ENCODE results near the gene SLC5A9. TPM values are rescaled to one million over a fixed set of nuclear protein-coding genes. Genes with fewer than 3 reads are reported as not detected.
A peak's percentile ranks its signal among the peaks of the same experiment; 100 is the strongest.

SLC5A9 gene
- polyA plus RNA-seq, 3 donors = 0.15 to 0.42 (median 0.28) TPM

- 95% methylated on average over 2 of the region's 3 CpGs for WGBS (ENCODE audit: insufficient coverage)
- H3K4me1 Mint-ChIP-seq = peaks cover 19% of the 10 kb centered on the region
Observed at GRCh38 chr1:48251821-48252220, 29.3 kb downstream of the SLC5A9 start.

GRCh38 chr1:48254254-48254653, 31.7 kb downstream of the SLC5A9 start:
- Histone ChIP-seq H3K79me2 (ENCODE audit: insufficient read depth, low read length) (no peaks in the 10 kb centered on the region), H3K4me3 (replicated peaks in 1 of 3; ENCODE audit: low read depth in 2 of 3, low read length in 3 of 3) (no peak overlapping the region), H3K27ac (ENCODE audit: low read depth in 1 of 2, low read length in 2 of 2) (no peak overlapping the region), H3K27me3 (ENCODE audit: control insufficient read depth in 2 of 2, insufficient read depth in 2 of 2, low read length in 2 of 2) (no peaks in the 10 kb centered on the region), H3K4me2 (replicated peaks; ENCODE audit: extremely low read depth, low read length, poor library complexity, severe bottlenecking) (no peak overlapping the region), H4K20me1 (ENCODE audit: insufficient read depth, low read length) (no peaks in the 10 kb centered on the region), H3K36me3 (replicated peaks in 1 of 2; ENCODE audit: control insufficient read depth in 1 of 2, insufficient read depth in 2 of 2, low read length in 2 of 2) (no peaks in the 10 kb centered on the region), H2AFZ (ENCODE audit: insufficient read depth, low read depth, low read length, poor library complexity, severe bottlenecking) (no peak overlapping the region), H3K9ac (ENCODE audit: insufficient read depth, low read length, poor library complexity, severe bottlenecking) (no peak overlapping the region), H3K4me1 (ENCODE audit: control insufficient read depth in 1 of 2, insufficient read depth in 2 of 2, low read length in 2 of 2) (no peaks in the 10 kb centered on the region), H3K9me3 (replicated peaks in 1 of 2; ENCODE audit: control insufficient read depth in 1 of 2, insufficient read depth in 1 of 2, low read length in 2 of 2) (no peaks in the 10 kb centered on the region)
- no CpG with 5 or more reads among the region's 1 CpG for WGBS (ENCODE audit: insufficient coverage)
- Mint-ChIP-seq H3K9me3 (peaks cover 0 to 2% (median 0%) of the 10 kb centered on the region in 7 donors), H3K4me1 (no peaks in the 10 kb centered on the region), H3K27ac (no peak overlapping the region), H3K4me3 (no peak overlapping the region), H3K36me3 (no peaks in the 10 kb centered on the region), H3K27me3 (ENCODE audit: low read depth in 3 of 3) (peaks cover 2 to 3% (median 2%) of the 10 kb centered on the region in 3 donors)
- no peak for TF ChIP-seq CTCF (IDR thresholded peaks at IDR 0.05)
- no peak for DNase-seq
- intact Hi-C loops (cut with micrococcal nuclease) = no loop called here

More at GRCh38 chr1:48251821-48252220, 29.3 kb downstream of the SLC5A9 start:
- H3K27me3 ChIP-seq (ENCODE audit: control insufficient read depth in 2 of 2, insufficient read depth in 2 of 2, low read length in 2 of 2) = no peaks in the 10 kb centered on the region
- no peak overlapping the region for H3K9ac ChIP-seq (ENCODE audit: insufficient read depth, low read length, poor library complexity, severe bottlenecking)
- no peak for TF ChIP-seq CTCF (IDR thresholded peaks at IDR 0.05)
- Mint-ChIP-seq H3K27me3 (ENCODE audit: low read depth in 3 of 3) (peaks cover 2 to 6% (median 3%) of the 10 kb centered on the region in 3 donors), H3K27ac (peak overlapping the region in 2 of 7 donors; percentile 38 to 42), H3K9me3 (peaks cover 0 to 6% (median 0%) of the 10 kb centered on the region in 7 donors), H3K4me3 (no peak overlapping the region), H3K36me3 (peaks cover 0 to 2% of the 10 kb centered on the region in 2 donors)
- DNase-seq = no peak
- H3K79me2 ChIP-seq (ENCODE audit: insufficient read depth, low read length) = no peaks in the 10 kb centered on the region
- no peak overlapping the region for H3K4me3 ChIP-seq (replicated peaks in 1 of 3; ENCODE audit: low read depth in 2 of 3, low read length in 3 of 3)
- intact Hi-C loops (cut with micrococcal nuclease) = no loop called here
- no peak overlapping the region for H3K27ac ChIP-seq (ENCODE audit: low read depth in 1 of 2, low read length in 2 of 2)
- H4K20me1 ChIP-seq (ENCODE audit: insufficient read depth, low read length) = no peaks in the 10 kb centered on the region
- H3K4me2 ChIP-seq (replicated peaks; ENCODE audit: extremely low read depth, low read length, poor library complexity, severe bottlenecking) = no peak overlapping the region
- no peaks in the 10 kb centered on the region for H3K9me3 ChIP-seq (replicated peaks in 1 of 2; ENCODE audit: control insufficient read depth in 1 of 2, insufficient read depth in 1 of 2, low read length in 2 of 2)
- H3K4me1 ChIP-seq (ENCODE audit: control insufficient read depth in 1 of 2, insufficient read depth in 2 of 2, low read length in 2 of 2) = peaks cover 11 to 12% of the 10 kb centered on the region in 2 donors
- no peak overlapping the region for H2AFZ ChIP-seq (ENCODE audit: insufficient read depth, low read depth, low read length, poor library complexity, severe bottlenecking)
- H3K36me3 ChIP-seq (replicated peaks in 1 of 2; ENCODE audit: control insufficient read depth in 1 of 2, insufficient read depth in 2 of 2, low read length in 2 of 2) = no peaks in the 10 kb centered on the region
